ENCODE data around the gene FAT2.

FAT2 gene

GRCh38 chr5:151555760-151556576, 35.2 kb downstream of the FAT2 start:
- no peak for DNase-seq (ENCODE audit: low read depth)

- no peak for DNase-seq (ENCODE audit: low read depth)
Observed at GRCh38 chr5:151553695-151554094, 37.4 kb downstream of the FAT2 start.

GRCh38 chr5:151553130-151553670, 37.9 kb downstream of the FAT2 start:
- DNase-seq (ENCODE audit: low read depth), result no peak

- no peak for DNase-seq (ENCODE audit: low read depth)
Observed at GRCh38 chr5:151551985-151552384, 39.1 kb downstream of the FAT2 start.

- no peak for DNase-seq (ENCODE audit: low read depth)
Observed at GRCh38 chr5:151550146-151550545, 41.0 kb downstream of the FAT2 start.

GRCh38 chr5:151549713-151550112, 41.4 kb downstream of the FAT2 start:
- DNase-seq (ENCODE audit: low read depth), result no peak

GRCh38 chr5:151547364-151547763, 43.8 kb downstream of the FAT2 start:
- DNase-seq (ENCODE audit: low read depth), result no peak

- DNase-seq (ENCODE audit: low read depth), result no peak
Observed at GRCh38 chr5:151541571-151541970, 49.6 kb downstream of the FAT2 start.

Measured in stimulated activated CD8-positive, alpha-beta memory T cell treated with anti-CD3 and anti-CD28 coated beads, Interleukin-4, amount 100 ng/mL, for 24 hours (primary cell).